GM23338 (cell line): ENCODE results near the gene KCNK10.

Experiments used
- CREB1 ChIP-seq: fragments of 250-450 bp; sonication (Bioruptor Pico); IDR thresholded peaks from 2 replicates; pipeline ENCODE4 v1.5.0; 2020; ENCODE audit warnings: low read depth, mild to moderate bottlenecking, moderate library complexity
- EZH2 ChIP-seq: fragments of 200-600 bp; sonication (generic); IDR thresholded peaks from one replicate; pipeline ENCODE4 v1.8.0; 2017; ENCODE audit warnings: antibody characterized with exemption, mild to moderate bottlenecking, low read depth; ENCODE audit not compliant: unreplicated experiment
- EZH2phosphoT487 ChIP-seq: fragments of 200-600 bp; sonication (generic); IDR thresholded peaks from one replicate; pipeline ENCODE4 v1.8.1; 2018; ENCODE audit warnings: antibody characterized with exemption; ENCODE audit not compliant: unreplicated experiment
- JUNB ChIP-seq: IDR thresholded peaks from one replicate; pipeline ENCODE4 v1.6.1; 2016; ENCODE audit warnings: antibody characterized with exemption; ENCODE audit not compliant: unreplicated experiment
- POLR2AphosphoS5 ChIP-seq: IDR thresholded peaks from 2 replicates; pipeline ENCODE4 v1.6.1; 2016; ENCODE audit warnings: antibody characterized with exemption, low read depth
- REST ChIP-seq: IDR thresholded peaks from one replicate; pipeline ENCODE4 v1.6.1; 2018; ENCODE audit warnings: antibody characterized with exemption; ENCODE audit not compliant: unreplicated experiment
- STAT1 ChIP-seq: IDR thresholded peaks from one replicate; pipeline ENCODE4 v1.6.1; 2016; ENCODE audit warnings: antibody characterized with exemption; ENCODE audit not compliant: unreplicated experiment
- ZNF114 ChIP-seq: fragments of 250-450 bp; sonication (Bioruptor Pico); IDR thresholded peaks from 2 replicates; pipeline ENCODE4 v1.5.0; 2020; ENCODE audit warnings: mild to moderate bottlenecking, moderate library complexity
- ZNF331 ChIP-seq: fragments of 250-450 bp; sonication (Bioruptor Pico); IDR thresholded peaks from 2 replicates; pipeline ENCODE4 v1.5.0; 2020; ENCODE audit warnings: low read depth, mild to moderate bottlenecking, moderate library complexity
- TF ChIP-seq, protein P1 (sequence below), 2 experiments: fragments of 200-600 bp in 1 of 2; sonication (generic) in 1 of 2; conservative IDR thresholded peaks; 2 replicates each; pipeline versions ENCODE4 v1.5.1 to v1.6.1; 2016 to 2017; ENCODE audit warnings: antibody characterized with exemption in 2 of 2, low read depth in 2 of 2, mild to moderate bottlenecking in 2 of 2, moderate library complexity in 1 of 2
- TF ChIP-seq, protein P2 (sequence below): fragments of 250-450 bp; sonication (Bioruptor Pico); IDR thresholded peaks from 2 replicates; pipeline ENCODE4 v1.5.0; 2020; ENCODE audit warnings: mild to moderate bottlenecking, moderate library complexity
- TF ChIP-seq, protein P3 (sequence below): IDR thresholded peaks from 2 replicates; pipeline ENCODE4 v1.6.1; 2016; ENCODE audit warnings: antibody characterized with exemption

GRCh38 chr14:88232771-88233170, 90.3 kb downstream of the KCNK10 start:
- TF ChIP-seq, protein P1, sequence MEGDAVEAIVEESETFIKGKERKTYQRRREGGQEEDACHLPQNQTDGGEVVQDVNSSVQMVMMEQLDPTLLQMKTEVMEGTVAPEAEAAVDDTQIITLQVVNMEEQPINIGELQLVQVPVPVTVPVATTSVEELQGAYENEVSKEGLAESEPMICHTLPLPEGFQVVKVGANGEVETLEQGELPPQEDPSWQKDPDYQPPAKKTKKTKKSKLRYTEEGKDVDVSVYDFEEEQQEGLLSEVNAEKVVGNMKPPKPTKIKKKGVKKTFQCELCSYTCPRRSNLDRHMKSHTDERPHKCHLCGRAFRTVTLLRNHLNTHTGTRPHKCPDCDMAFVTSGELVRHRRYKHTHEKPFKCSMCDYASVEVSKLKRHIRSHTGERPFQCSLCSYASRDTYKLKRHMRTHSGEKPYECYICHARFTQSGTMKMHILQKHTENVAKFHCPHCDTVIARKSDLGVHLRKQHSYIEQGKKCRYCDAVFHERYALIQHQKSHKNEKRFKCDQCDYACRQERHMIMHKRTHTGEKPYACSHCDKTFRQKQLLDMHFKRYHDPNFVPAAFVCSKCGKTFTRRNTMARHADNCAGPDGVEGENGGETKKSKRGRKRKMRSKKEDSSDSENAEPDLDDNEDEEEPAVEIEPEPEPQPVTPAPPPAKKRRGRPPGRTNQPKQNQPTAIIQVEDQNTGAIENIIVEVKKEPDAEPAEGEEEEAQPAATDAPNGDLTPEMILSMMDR (conservative IDR thresholded peaks at IDR 0.05; ENCODE audit: low read depth in 2 of 2), result no peak
- TF ChIP-seq EZH2 (no peak), POLR2AphosphoS5 (no peak), REST (no peak), JUNB (no peak), ZNF331 (CRISPR knock-in tag) (no peak), CREB1 (CRISPR knock-in tag) (no peak), EZH2phosphoT487 (no peak), STAT1 (no peak), ZNF114 (CRISPR knock-in tag) (no peak)
- TF ChIP-seq, protein P2, sequence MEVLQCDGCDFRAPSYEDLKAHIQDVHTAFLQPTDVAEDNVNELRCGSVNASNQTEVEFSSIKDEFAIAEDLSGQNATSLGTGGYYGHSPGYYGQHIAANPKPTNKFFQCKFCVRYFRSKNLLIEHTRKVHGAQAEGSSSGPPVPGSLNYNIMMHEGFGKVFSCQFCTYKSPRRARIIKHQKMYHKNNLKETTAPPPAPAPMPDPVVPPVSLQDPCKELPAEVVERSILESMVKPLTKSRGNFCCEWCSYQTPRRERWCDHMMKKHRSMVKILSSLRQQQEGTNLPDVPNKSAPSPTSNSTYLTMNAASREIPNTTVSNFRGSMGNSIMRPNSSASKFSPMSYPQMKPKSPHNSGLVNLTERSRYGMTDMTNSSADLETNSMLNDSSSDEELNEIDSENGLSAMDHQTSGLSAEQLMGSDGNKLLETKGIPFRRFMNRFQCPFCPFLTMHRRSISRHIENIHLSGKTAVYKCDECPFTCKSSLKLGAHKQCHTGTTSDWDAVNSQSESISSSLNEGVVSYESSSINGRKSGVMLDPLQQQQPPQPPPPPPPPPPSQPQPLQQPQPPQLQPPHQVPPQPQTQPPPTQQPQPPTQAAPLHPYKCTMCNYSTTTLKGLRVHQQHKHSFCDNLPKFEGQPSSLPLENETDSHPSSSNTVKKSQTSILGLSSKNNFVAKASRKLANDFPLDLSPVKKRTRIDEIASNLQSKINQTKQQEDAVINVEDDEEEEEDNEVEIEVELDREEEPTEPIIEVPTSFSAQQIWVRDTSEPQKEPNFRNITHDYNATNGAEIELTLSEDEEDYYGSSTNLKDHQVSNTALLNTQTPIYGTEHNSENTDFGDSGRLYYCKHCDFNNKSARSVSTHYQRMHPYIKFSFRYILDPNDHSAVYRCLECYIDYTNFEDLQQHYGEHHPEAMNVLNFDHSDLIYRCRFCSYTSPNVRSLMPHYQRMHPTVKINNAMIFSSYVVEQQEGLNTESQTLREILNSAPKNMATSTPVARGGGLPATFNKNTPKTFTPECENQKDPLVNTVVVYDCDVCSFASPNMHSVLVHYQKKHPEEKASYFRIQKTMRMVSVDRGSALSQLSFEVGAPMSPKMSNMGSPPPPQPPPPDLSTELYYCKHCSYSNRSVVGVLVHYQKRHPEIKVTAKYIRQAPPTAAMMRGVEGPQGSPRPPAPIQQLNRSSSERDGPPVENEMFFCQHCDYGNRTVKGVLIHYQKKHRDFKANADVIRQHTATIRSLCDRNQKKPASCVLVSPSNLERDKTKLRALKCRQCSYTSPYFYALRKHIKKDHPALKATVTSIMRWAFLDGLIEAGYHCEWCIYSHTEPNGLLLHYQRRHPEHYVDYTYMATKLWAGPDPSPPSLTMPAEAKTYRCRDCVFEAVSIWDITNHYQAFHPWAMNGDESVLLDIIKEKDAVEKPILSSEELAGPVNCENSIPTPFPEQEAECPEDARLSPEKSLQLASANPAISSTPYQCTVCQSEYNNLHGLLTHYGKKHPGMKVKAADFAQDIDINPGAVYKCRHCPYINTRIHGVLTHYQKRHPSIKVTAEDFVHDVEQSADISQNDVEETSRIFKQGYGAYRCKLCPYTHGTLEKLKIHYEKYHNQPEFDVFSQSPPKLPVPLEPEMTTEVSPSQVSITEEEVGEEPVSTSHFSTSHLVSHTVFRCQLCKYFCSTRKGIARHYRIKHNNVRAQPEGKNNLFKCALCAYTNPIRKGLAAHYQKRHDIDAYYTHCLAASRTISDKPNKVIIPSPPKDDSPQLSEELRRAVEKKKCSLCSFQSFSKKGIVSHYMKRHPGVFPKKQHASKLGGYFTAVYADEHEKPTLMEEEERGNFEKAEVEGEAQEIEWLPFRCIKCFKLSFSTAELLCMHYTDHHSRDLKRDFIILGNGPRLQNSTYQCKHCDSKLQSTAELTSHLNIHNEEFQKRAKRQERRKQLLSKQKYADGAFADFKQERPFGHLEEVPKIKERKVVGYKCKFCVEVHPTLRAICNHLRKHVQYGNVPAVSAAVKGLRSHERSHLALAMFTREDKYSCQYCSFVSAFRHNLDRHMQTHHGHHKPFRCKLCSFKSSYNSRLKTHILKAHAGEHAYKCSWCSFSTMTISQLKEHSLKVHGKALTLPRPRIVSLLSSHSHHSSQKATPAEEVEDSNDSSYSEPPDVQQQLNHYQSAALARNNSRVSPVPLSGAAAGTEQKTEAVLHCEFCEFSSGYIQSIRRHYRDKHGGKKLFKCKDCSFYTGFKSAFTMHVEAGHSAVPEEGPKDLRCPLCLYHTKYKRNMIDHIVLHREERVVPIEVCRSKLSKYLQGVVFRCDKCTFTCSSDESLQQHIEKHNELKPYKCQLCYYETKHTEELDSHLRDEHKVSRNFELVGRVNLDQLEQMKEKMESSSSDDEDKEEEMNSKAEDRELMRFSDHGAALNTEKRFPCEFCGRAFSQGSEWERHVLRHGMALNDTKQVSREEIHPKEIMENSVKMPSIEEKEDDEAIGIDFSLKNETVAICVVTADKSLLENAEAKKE, result no peak
- TF ChIP-seq, protein P3, sequence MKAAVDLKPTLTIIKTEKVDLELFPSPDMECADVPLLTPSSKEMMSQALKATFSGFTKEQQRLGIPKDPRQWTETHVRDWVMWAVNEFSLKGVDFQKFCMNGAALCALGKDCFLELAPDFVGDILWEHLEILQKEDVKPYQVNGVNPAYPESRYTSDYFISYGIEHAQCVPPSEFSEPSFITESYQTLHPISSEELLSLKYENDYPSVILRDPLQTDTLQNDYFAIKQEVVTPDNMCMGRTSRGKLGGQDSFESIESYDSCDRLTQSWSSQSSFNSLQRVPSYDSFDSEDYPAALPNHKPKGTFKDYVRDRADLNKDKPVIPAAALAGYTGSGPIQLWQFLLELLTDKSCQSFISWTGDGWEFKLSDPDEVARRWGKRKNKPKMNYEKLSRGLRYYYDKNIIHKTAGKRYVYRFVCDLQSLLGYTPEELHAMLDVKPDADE, result no peak
